Fibroblast of skin of right biceps (primary cell): ENCODE data around the gene TMPRSS6.

Source experiments
- DNase-seq: peaks from one replicate; pipeline ENCODE4 v3.0.0-alpha.2; 2013

TMPRSS6 gene

GRCh38 chr22:37139762-37140161, 30.2 kb upstream of the TMPRSS6 start:
- no peak for DNase-seq

- peak; percentile 34 for DNase-seq
Measured at GRCh38 chr22:37138849-37139561, 29.5 kb upstream of the TMPRSS6 start.

- no peak for DNase-seq
Measured at GRCh38 chr22:37137903-37138665, 28.6 kb upstream of the TMPRSS6 start.

GRCh38 chr22:37137131-37137530, 27.6 kb upstream of the TMPRSS6 start:
- DNase-seq = no peak

GRCh38 chr22:37135023-37135422, 25.5 kb upstream of the TMPRSS6 start:
- DNase-seq = no peak

- DNase-seq = no peak
Measured at GRCh38 chr22:37133304-37134018, 23.9 kb upstream of the TMPRSS6 start.

- DNase-seq = no peak
Measured at GRCh38 chr22:37132773-37133172, 23.3 kb upstream of the TMPRSS6 start.

- DNase-seq = no peak
Measured at GRCh38 chr22:37129866-37130441, 20.4 kb upstream of the TMPRSS6 start.

- DNase-seq = no peak
Measured at GRCh38 chr22:37128555-37129281, 19.2 kb upstream of the TMPRSS6 start.

GRCh38 chr22:37127350-37127878, 17.9 kb upstream of the TMPRSS6 start:
- no peak for DNase-seq

GRCh38 chr22:37126882-37127281, 17.4 kb upstream of the TMPRSS6 start:
- DNase-seq = no peak

GRCh38 chr22:37126383-37126782, 16.9 kb upstream of the TMPRSS6 start:
- DNase-seq = no peak

- no peak for DNase-seq
Measured at GRCh38 chr22:37123649-37124048, 14.1 kb upstream of the TMPRSS6 start.

- no peak for DNase-seq
Measured at GRCh38 chr22:37122598-37123180, 13.2 kb upstream of the TMPRSS6 start.

GRCh38 chr22:37121887-37122591, 12.5 kb upstream of the TMPRSS6 start:
- peak; percentile 59 for DNase-seq

GRCh38 chr22:37120569-37121340, 11.2 kb upstream of the TMPRSS6 start:
- no peak for DNase-seq

GRCh38 chr22:37119872-37120271, 10.4 kb upstream of the TMPRSS6 start:
- no peak for DNase-seq

GRCh38 chr22:37118083-37118482, 8.6 kb upstream of the TMPRSS6 start:
- no peak for DNase-seq

- no peak for DNase-seq
Measured at GRCh38 chr22:37117092-37117491, 7.6 kb upstream of the TMPRSS6 start.

GRCh38 chr22:37115032-37115431, 5.5 kb upstream of the TMPRSS6 start:
- no peak for DNase-seq

GRCh38 chr22:37113757-37114156, 4.2 kb upstream of the TMPRSS6 start:
- no peak for DNase-seq
